Lung (tissue), 12 donors: ENCODE results near the gene CSMD2. TPM values are rescaled to one million over a fixed set of nuclear protein-coding genes. Genes with fewer than 3 reads are reported as not detected.

Experiments used
- ATAC-seq: fragments of 200-7000 bp; cut with Tn5 transposase; one replicate; pipeline ENCODE4 v1.9.1; 2020; ENCODE audit warnings: moderate number of reproducible peaks; ENCODE audit not compliant: insufficient read depth, low FRiP score
- DNase-seq, 3 donors: peaks; one replicate each; pipeline ENCODE4 v3.0.0-alpha.2; 2013 to 2017
- H3K27ac ChIP-seq, 2 donors: one replicate each; pipeline ENCODE4 v1.5.1; 2013; ENCODE audit warnings: mild to moderate bottlenecking in 2 of 2, moderate library complexity in 2 of 2, control low read depth in 1 of 2, inconsistent platforms in 1 of 2, low read depth in 1 of 2, low read length in 1 of 2
- H3K27me3 ChIP-seq, 3 donors: one replicate each; pipeline ENCODE4 v1.5.1; 2013; ENCODE audit warnings: low read length in 2 of 3; ENCODE audit not compliant: control insufficient read depth in 3 of 3, insufficient read depth in 3 of 3
- H3K36me3 ChIP-seq, 4 donors: one replicate each; pipeline ENCODE4 v1.5.1; 2013; ENCODE audit warnings: low read length in 4 of 4, mild to moderate bottlenecking in 1 of 4, moderate library complexity in 1 of 4; ENCODE audit not compliant: control insufficient read depth in 4 of 4, insufficient read depth in 4 of 4
- H3K4me1 ChIP-seq, 5 donors: one replicate each; pipeline ENCODE4 v1.5.1; 2013; ENCODE audit warnings: low read length in 5 of 5, mild to moderate bottlenecking in 2 of 5, moderate library complexity in 1 of 5; ENCODE audit not compliant: control insufficient read depth in 5 of 5, insufficient read depth in 5 of 5
- H3K4me3 ChIP-seq: one replicate; pipeline ENCODE4 v1.5.1; 2013; ENCODE audit warnings: mild to moderate bottlenecking, control low read depth, moderate library complexity
- H3K9ac ChIP-seq, 2 donors: one replicate each; pipeline ENCODE4 v1.5.1; 2013; ENCODE audit warnings: low read length in 2 of 2, control low read depth in 1 of 2; ENCODE audit not compliant: insufficient read depth in 1 of 2
- H3K9me3 ChIP-seq, 4 donors: one replicate each; pipeline ENCODE4 v1.5.1; 2013; ENCODE audit warnings: low read length in 3 of 4, mild to moderate bottlenecking in 1 of 4, moderate library complexity in 1 of 4; ENCODE audit not compliant: control insufficient read depth in 4 of 4, insufficient read depth in 3 of 4
- WGBS, 2 donors: extraction: QIAGEN DNeasy Blood & Tissue Kit; methylation state at CpG; one replicate each; pipeline ENCODE4 v1.1.7; 2013; 5-methylcytosine and 5-hydroxymethylcytosine counted together
- polyA plus RNA-seq, 2 donors: library from polyadenylated mRNA; stranded (reverse); fragments of 200-250 nt; gene quantifications; one replicate each; pipeline ENCODE4 v1.2.1, GENCODE V29; 2013
- total RNA-seq, 2 donors: library from RNA; depleted of rRNA in 1 of 2; stranded (reverse); fragments of >200 nt in 1 of 2; gene quantifications; one replicate each; pipeline ENCODE4 v1.2.1, GENCODE V29; 2014 to 2021
- TF ChIP-seq, protein P1 (sequence below): IDR thresholded peaks from 2 replicates; pipeline ENCODE4 v1.5.1; 2012; ENCODE audit warnings: mild to moderate bottlenecking; ENCODE audit errors: control extremely low read depth, extremely low read depth
- donor health status: control.
- donor health status: control.
- donor health status: Bipolar disorder and iron deficiency.
- donor health status: healthy.
- donor health status: DM: yes; HTN: yes; CAD: no.

Gene CSMD2
- total and polyA plus RNA-seq, 4 donors = 0.11 to 1.2 (median 0.39) TPM

DNA sequence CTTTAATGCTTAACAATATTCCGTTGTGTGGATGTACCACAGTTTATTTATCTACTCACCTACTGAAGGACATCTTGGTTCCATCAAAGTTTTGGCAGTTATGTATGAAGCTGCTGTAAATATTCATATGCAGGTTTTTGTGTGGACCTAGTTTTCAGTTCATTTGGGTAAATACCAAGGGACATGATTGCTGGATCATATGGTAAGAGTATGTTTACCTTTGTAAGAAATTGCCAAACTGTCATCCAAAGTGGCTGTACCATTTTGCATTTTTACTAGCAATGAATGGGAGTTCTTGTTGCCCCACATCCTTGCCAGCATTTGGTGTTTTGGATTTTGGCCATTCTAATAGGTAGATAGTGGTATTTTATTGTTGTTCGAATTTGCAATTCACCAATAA lies 682.6 kb downstream of the CSMD2 start:
- Histone ChIP-seq H3K9ac (no peak overlapping the region), H3K4me3 (no peak overlapping the region), H3K27me3 (no peaks in the 10 kb centered on the region), H3K4me1 (no peaks in the 10 kb centered on the region), H3K9me3 (peaks cover 0 to 5% (median 1%) of the 10 kb centered on the region in 4 donors), H3K27ac (no peak overlapping the region), H3K36me3 (peaks cover 1 to 23% (median 20%) of the 10 kb centered on the region in 4 donors)
- no peak for DNase-seq
- 93 to 97% methylated on average over 2 of the region's 2 CpGs for WGBS, 2 donors
- no peak for ATAC-seq
- TF ChIP-seq, protein P1, sequence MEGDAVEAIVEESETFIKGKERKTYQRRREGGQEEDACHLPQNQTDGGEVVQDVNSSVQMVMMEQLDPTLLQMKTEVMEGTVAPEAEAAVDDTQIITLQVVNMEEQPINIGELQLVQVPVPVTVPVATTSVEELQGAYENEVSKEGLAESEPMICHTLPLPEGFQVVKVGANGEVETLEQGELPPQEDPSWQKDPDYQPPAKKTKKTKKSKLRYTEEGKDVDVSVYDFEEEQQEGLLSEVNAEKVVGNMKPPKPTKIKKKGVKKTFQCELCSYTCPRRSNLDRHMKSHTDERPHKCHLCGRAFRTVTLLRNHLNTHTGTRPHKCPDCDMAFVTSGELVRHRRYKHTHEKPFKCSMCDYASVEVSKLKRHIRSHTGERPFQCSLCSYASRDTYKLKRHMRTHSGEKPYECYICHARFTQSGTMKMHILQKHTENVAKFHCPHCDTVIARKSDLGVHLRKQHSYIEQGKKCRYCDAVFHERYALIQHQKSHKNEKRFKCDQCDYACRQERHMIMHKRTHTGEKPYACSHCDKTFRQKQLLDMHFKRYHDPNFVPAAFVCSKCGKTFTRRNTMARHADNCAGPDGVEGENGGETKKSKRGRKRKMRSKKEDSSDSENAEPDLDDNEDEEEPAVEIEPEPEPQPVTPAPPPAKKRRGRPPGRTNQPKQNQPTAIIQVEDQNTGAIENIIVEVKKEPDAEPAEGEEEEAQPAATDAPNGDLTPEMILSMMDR = no peak

DNA sequence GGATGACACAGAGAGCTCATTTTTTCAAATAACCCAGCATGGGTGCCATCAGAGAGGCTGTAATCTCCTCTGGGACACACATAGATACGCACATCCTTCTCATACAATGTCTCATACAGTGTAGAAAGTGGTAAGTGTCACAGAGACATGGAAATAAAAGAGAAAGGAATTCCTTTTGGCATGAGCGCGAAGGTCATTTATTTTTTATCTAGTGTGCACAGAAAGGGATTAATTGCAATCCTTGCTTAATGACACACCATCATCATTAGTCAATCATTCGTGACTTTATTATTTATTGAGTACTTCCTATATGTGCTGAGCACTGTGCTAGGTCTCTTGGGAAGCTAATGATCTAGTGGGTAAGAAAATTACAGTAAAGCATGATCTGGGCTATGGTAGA lies 687.6 kb downstream of the CSMD2 start:
- Histone ChIP-seq H3K9me3 (no peaks in the 10 kb centered on the region), H3K27me3 (no peaks in the 10 kb centered on the region), H3K27ac (no peak overlapping the region), H3K4me3 (no peak overlapping the region), H3K4me1 (peaks cover 0 to 12% (median 7%) of the 10 kb centered on the region in 5 donors), H3K9ac (no peak overlapping the region), H3K36me3 (peaks cover 0 to 11% (median 7%) of the 10 kb centered on the region in 4 donors)
- ATAC-seq (no peak), DNase-seq (no peak)
- 75 to 85% methylated on average over 4 of the region's 4 CpGs for WGBS, 2 donors
- TF ChIP-seq, protein P1 = no peak

- H3K27ac ChIP-seq = peak overlapping the region in 1 of 2 donors; percentile 86
- TF ChIP-seq, protein P1 = no peak
These were observed 691.1 kb downstream of the CSMD2 start for GRCh38 chr1:33473900-33474299.

More at GRCh38 chr1:33473900-33474299, 691.1 kb downstream of the CSMD2 start:
- no peak overlapping the region for H3K4me3 ChIP-seq
- peaks cover 0 to 2% (median 0%) of the 10 kb centered on the region in 4 donors for H3K36me3 ChIP-seq
- H3K27me3 ChIP-seq = no peaks in the 10 kb centered on the region
- peaks cover 0 to 17% (median 12%) of the 10 kb centered on the region in 5 donors for H3K4me1 ChIP-seq
- DNase-seq = no peak
- H3K9ac ChIP-seq = no peak overlapping the region
- ATAC-seq = no peak
- no peaks in the 10 kb centered on the region for H3K9me3 ChIP-seq
